Measurements from ENCODE around the gene IL11.

GRCh38 chr19:55353803-55354697 lies 16.2 kb downstream of the IL11 start:
- TF ChIP-seq, protein P1, sequence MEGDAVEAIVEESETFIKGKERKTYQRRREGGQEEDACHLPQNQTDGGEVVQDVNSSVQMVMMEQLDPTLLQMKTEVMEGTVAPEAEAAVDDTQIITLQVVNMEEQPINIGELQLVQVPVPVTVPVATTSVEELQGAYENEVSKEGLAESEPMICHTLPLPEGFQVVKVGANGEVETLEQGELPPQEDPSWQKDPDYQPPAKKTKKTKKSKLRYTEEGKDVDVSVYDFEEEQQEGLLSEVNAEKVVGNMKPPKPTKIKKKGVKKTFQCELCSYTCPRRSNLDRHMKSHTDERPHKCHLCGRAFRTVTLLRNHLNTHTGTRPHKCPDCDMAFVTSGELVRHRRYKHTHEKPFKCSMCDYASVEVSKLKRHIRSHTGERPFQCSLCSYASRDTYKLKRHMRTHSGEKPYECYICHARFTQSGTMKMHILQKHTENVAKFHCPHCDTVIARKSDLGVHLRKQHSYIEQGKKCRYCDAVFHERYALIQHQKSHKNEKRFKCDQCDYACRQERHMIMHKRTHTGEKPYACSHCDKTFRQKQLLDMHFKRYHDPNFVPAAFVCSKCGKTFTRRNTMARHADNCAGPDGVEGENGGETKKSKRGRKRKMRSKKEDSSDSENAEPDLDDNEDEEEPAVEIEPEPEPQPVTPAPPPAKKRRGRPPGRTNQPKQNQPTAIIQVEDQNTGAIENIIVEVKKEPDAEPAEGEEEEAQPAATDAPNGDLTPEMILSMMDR (conservative IDR thresholded peaks at IDR 0.05 in 1 of 2, IDR thresholded peaks at IDR 0.05 in 1 of 2; ENCODE audit: low read depth in 1 of 2, low read length in 2 of 2): no peak
- no peak for TF ChIP-seq EZH2 (IDR thresholded peaks at IDR 0.05; ENCODE audit: low read length, missing control alignments)

All from fibroblast of lung (primary cell).